HepG2 (cell line): ENCODE measurements around the gene KRCC1. TPM values are rescaled to one million over a fixed set of nuclear protein-coding genes. Genes with fewer than 3 reads are reported as not detected.

ENCODE experiments used
- AKAP8 ChIP-seq: sonication (generic); formaldehyde crosslinking; IDR thresholded peaks from 2 replicates; pipeline ENCODE4 v1.5.1; 2020; ENCODE audit warnings: mild to moderate bottlenecking, missing genetic modification reagents
- ATF7-NPFF ChIP-seq: sonication (generic); formaldehyde crosslinking; IDR thresholded peaks from 2 replicates; pipeline ENCODE4 v1.8.1; 2023; ENCODE audit warnings: mild to moderate bottlenecking, low read depth, missing genetic modification reagents, moderate library complexity
- ELF3 ChIP-seq: IDR thresholded peaks from 2 replicates; pipeline ENCODE4 v1.6.1; 2016; ENCODE audit warnings: missing genetic modification reagents, missing compliant biosample characterization
- KAT8 ChIP-seq: IDR thresholded peaks from 2 replicates; pipeline ENCODE4 v1.6.1; 2016; ENCODE audit warnings: missing genetic modification reagents, missing compliant biosample characterization
- KDM5A ChIP-seq: fragments of 200-600 bp; sonication (generic); IDR thresholded peaks from 2 replicates; pipeline ENCODE4 v1.7.0; 2018; ENCODE audit warnings: antibody characterized with exemption, mild to moderate bottlenecking, low read length, borderline replicate concordance
- KLF6 ChIP-seq: IDR thresholded peaks from 2 replicates; pipeline ENCODE4 v1.8.0; 2016; ENCODE audit warnings: missing biosample characterization, missing genetic modification reagents
- MEIS2 ChIP-seq: sonication (generic); formaldehyde crosslinking; IDR thresholded peaks from 2 replicates; pipeline ENCODE4 v1.9.0; 2021; ENCODE audit warnings: mild to moderate bottlenecking, missing genetic modification reagents
- MIER3 ChIP-seq: IDR thresholded peaks from 2 replicates; pipeline ENCODE4 v1.6.1; 2016; ENCODE audit warnings: missing compliant biosample characterization, borderline replicate concordance
- MYC ChIP-seq: sonication (generic); formaldehyde crosslinking; IDR thresholded peaks from 2 replicates; pipeline ENCODE4 v1.9.0; 2021; ENCODE audit warnings: missing genetic modification reagents, borderline replicate concordance
- NAIF1 ChIP-seq: sonication (generic); formaldehyde crosslinking; IDR thresholded peaks from 2 replicates; pipeline ENCODE4 v1.5.0; 2020; ENCODE audit warnings: mild to moderate bottlenecking, missing genetic modification reagents, borderline replicate concordance
- NFATC3 ChIP-seq: sonication (generic); formaldehyde crosslinking; IDR thresholded peaks from 2 replicates; pipeline ENCODE4 v1.5.1; 2020; ENCODE audit warnings: mild to moderate bottlenecking, missing genetic modification reagents
- RAD51 ChIP-seq: fragments of 450-650 bp; IDR thresholded peaks from 2 replicates; pipeline ENCODE4 v1.6.1; 2016; ENCODE audit warnings: borderline replicate concordance
- RBAK ChIP-seq: sonication (generic); formaldehyde crosslinking; IDR thresholded peaks from 2 replicates; pipeline ENCODE4 v1.5.1; 2020; ENCODE audit warnings: mild to moderate bottlenecking, missing genetic modification reagents
- REPIN1 ChIP-seq: sonication (generic); formaldehyde crosslinking; IDR thresholded peaks from 2 replicates; pipeline ENCODE4 v1.8.0; 2022; ENCODE audit warnings: missing genetic modification reagents, low read depth, mild to moderate bottlenecking, borderline replicate concordance
- SMC3 ChIP-seq: IDR thresholded peaks from 2 replicates; pipeline ENCODE4 v1.6.1; 2011; ENCODE audit warnings: low read length, improper control_type of control experiment
- SNRNP70 ChIP-seq: fragments of 200-400 bp; formaldehyde crosslinking; IDR thresholded peaks from 2 replicates; pipeline ENCODE4 v1.6.1; 2017; ENCODE audit warnings: mild to moderate bottlenecking, low read depth, low read length, moderate library complexity
- SSRP1 ChIP-seq: IDR thresholded peaks from 2 replicates; pipeline ENCODE4 v1.6.1; 2016; ENCODE audit warnings: control low read depth
- SUZ12 ChIP-seq: fragments of 150-350 bp; IDR thresholded peaks from 2 replicates; pipeline ENCODE4 v1.6.1; 2014; ENCODE audit warnings: low read depth, low read length
- ZNF224 ChIP-seq: sonication (generic); formaldehyde crosslinking; IDR thresholded peaks from 2 replicates; pipeline ENCODE4 v1.5.0; 2020; ENCODE audit warnings: mild to moderate bottlenecking, missing genetic modification reagents
- ZNF30 ChIP-seq: sonication (generic); formaldehyde crosslinking; IDR thresholded peaks from 2 replicates; pipeline ENCODE4 v1.5.0; 2020; ENCODE audit warnings: mild to moderate bottlenecking, missing genetic modification reagents
- ZNF331 ChIP-seq: sonication (generic); formaldehyde crosslinking; IDR thresholded peaks from 2 replicates; pipeline ENCODE4 v1.4.0; 2020; ENCODE audit warnings: missing genetic modification reagents
- ZNF44 ChIP-seq: sonication (generic); formaldehyde crosslinking; IDR thresholded peaks from 2 replicates; pipeline ENCODE4 v1.5.1; 2020; ENCODE audit warnings: mild to moderate bottlenecking, missing genetic modification reagents
- ZNF451 ChIP-seq: sonication (generic); formaldehyde crosslinking; IDR thresholded peaks from 2 replicates; pipeline ENCODE4 v1.5.0; 2020; ENCODE audit warnings: mild to moderate bottlenecking, missing genetic modification reagents
- ZNF546 ChIP-seq: sonication (generic); formaldehyde crosslinking; conservative IDR thresholded peaks from 2 replicates; pipeline ENCODE4 v1.8.1; 2023; ENCODE audit warnings: mild to moderate bottlenecking, missing genetic modification reagents
- ZNF768 ChIP-seq: sonication (generic); formaldehyde crosslinking; IDR thresholded peaks from 2 replicates; pipeline ENCODE4 v1.4.0; 2020; ENCODE audit warnings: missing genetic modification reagents
- ZSCAN20 ChIP-seq: sonication (generic); formaldehyde crosslinking; IDR thresholded peaks from 2 replicates; pipeline ENCODE4 v1.4.0; 2020; ENCODE audit warnings: missing genetic modification reagents, mild to moderate bottlenecking, borderline replicate concordance
- polyA plus RNA-seq, 8 experiments: library from polyadenylated mRNA; depleted of rRNA in 3 of 8; stranded (reverse) in 7 of 8; unstranded in 1 of 8; fragments of >200 nt; fragmentation: Illumina TruSeq in 4 of 8; extraction: Trizol in 4 of 8; gene quantifications; 2 replicates each; pipeline versions ENCODE4 v1.2.1 to v1.2.3, GENCODE V29; 2011 to 2016; ENCODE audit warnings: low read depth in 4 of 8, missing spikeins in 1 of 8, mixed read lengths in 1 of 8; ENCODE audit not compliant: insufficient read depth in 1 of 8
- total RNA-seq, 5 experiments: library from RNA; depleted of rRNA; stranded (reverse); fragments of >200 nt; fragmentation: Illumina TruSeq; extraction: Trizol; gene quantifications; 2 replicates each; pipeline ENCODE4 v1.2.3, GENCODE V29; 2016; ENCODE audit warnings: low read depth in 1 of 5
- TF ChIP-seq, protein P1 (sequence below): sonication (generic); formaldehyde crosslinking; IDR thresholded peaks from 2 replicates; pipeline ENCODE4 v1.8.0; 2022; ENCODE audit warnings: mild to moderate bottlenecking, missing genetic modification reagents, moderate library complexity
- TF ChIP-seq, protein P2 (sequence below): sonication (generic); formaldehyde crosslinking; IDR thresholded peaks from 2 replicates; pipeline ENCODE4 v1.8.0; 2023; ENCODE audit warnings: mild to moderate bottlenecking, missing genetic modification reagents
- TF ChIP-seq, protein P3 (sequence below): sonication (generic); formaldehyde crosslinking; IDR thresholded peaks from 2 replicates; pipeline ENCODE4 v1.5.1; 2020; ENCODE audit warnings: missing genetic modification reagents, mild to moderate bottlenecking, borderline replicate concordance

KRCC1 gene
- total and polyA plus RNA-seq, 2 of the 13 experiments (the other 11 are each of a cell fraction or from before 2014, with no cell fraction given) = 6.5 to 7.7 TPM

DNA sequence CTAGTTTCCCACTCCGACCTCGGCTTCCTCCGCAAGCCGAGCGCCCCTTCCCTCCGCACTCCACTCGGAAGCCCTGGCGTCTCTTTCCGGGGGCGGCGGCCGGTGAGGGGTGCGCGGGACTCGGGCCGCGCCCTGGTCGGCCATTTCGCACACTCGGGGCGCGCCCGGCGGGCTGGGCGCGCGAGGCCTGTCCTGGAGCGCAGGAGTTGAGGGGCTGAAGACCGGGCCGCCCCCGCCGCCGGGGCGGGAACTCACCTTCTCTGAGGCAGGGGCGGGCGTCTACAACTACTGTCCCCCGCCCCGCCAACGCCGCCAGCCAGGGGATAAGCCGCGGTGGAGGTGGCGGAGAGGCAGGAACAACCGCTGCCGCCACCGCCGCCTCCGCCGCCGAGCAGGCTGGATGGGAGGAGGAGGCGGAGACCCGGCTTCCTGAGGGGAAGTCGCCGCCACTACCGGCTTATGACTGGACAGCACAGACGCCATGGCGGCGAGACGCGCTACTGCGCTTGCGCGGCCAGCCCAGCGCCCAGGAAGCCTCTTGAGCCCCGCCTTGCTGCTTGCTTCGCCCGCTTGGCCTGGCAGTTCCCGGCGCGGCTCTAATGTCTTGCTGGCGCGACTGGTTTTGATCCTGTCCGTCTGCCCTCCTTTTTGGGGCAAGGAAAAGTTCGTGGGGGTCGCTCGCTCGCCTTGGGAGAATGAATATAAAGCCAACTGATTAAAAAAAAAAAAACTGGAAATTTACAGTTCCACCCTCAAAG lies at the start of gene KRCC1 (continued):
- TF ChIP-seq MIER3 (CRISPR knock-in tag) (no peak; the same call in 1 of the 2 replicates), AKAP8 (CRISPR knock-in tag) (0 out of 2 replicates have a peak, but pooled peaks have one; percentile 49), SNRNP70 (no peak), SUZ12 (no peak), RBAK (CRISPR knock-in tag) (no peak), ELF3 (peak; percentile 79), ZNF30 (CRISPR knock-in tag) (no peak; the same call in 1 of the 2 replicates), REPIN1 (CRISPR knock-in tag) (peak; percentile 52), KDM5A (peak; percentile 71), ZNF44 (CRISPR knock-in tag) (peak; percentile 91), ZNF546 (CRISPR knock-in tag) (peak; percentile 75), KLF6 (peak; percentile 94), MEIS2 (CRISPR knock-in tag) (peak; percentile 81), NFATC3 (0 out of 2 replicates have a peak, but pooled peaks have one; percentile 61), RAD51 (no peak), KAT8 (peak; percentile 84), ZNF224 (CRISPR knock-in tag) (no peak), MYC (peak; percentile 87), SMC3 (no peak), ZNF331 (CRISPR knock-in tag) (peak; percentile 81), ZSCAN20 (CRISPR knock-in tag) (no peak), ATF7-NPFF (CRISPR knock-in tag) (peak; percentile 86), ZNF768 (CRISPR knock-in tag) (no peak; the same call in 1 of the 2 replicates), SSRP1 (CRISPR knock-in tag) (0 out of 2 replicates have a peak, but pooled peaks have one; percentile 64), ZNF451 (CRISPR knock-in tag) (peak; percentile 49; the same call in 1 of the 2 replicates), NAIF1 (CRISPR knock-in tag) (peak; percentile 28; the same call in 1 of the 2 replicates)
- TF ChIP-seq, protein P1, sequence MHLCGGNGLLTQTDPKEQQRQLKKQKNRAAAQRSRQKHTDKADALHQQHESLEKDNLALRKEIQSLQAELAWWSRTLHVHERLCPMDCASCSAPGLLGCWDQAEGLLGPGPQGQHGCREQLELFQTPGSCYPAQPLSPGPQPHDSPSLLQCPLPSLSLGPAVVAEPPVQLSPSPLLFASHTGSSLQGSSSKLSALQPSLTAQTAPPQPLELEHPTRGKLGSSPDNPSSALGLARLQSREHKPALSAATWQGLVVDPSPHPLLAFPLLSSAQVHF (CRISPR knock-in tag) = no peak
- TF ChIP-seq, protein P2, sequence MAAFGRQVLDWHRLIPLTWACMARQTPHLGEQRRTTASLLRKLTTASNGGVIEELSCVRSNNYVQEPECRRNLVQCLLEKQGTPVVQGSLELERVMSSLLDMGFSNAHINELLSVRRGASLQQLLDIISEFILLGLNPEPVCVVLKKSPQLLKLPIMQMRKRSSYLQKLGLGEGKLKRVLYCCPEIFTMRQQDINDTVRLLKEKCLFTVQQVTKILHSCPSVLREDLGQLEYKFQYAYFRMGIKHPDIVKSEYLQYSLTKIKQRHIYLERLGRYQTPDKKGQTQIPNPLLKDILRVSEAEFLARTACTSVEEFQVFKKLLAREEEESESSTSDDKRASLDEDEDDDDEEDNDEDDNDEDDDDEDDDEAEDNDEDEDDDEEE = peak; percentile 87
- TF ChIP-seq, protein P3, sequence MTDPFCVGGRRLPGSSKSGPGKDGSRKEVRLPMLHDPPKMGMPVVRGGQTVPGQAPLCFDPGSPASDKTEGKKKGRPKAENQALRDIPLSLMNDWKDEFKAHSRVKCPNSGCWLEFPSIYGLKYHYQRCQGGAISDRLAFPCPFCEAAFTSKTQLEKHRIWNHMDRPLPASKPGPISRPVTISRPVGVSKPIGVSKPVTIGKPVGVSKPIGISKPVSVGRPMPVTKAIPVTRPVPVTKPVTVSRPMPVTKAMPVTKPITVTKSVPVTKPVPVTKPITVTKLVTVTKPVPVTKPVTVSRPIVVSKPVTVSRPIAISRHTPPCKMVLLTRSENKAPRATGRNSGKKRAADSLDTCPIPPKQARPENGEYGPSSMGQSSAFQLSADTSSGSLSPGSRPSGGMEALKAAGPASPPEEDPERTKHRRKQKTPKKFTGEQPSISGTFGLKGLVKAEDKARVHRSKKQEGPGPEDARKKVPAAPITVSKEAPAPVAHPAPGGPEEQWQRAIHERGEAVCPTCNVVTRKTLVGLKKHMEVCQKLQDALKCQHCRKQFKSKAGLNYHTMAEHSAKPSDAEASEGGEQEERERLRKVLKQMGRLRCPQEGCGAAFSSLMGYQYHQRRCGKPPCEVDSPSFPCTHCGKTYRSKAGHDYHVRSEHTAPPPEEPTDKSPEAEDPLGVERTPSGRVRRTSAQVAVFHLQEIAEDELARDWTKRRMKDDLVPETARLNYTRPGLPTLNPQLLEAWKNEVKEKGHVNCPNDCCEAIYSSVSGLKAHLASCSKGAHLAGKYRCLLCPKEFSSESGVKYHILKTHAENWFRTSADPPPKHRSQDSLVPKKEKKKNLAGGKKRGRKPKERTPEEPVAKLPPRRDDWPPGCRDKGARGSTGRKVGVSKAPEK (CRISPR knock-in tag) = no peak
